HG03565 (cell line): ENCODE measurements around the gene FAM83G.
A peak's percentile ranks its signal among the peaks of the same experiment; 100 is the strongest.
"Not testable (repeated sequence)": the region's sequence is repeated elsewhere in the genome, so short reads cannot be mapped to it uniquely, and the experiment has no call there.

Experiments
- ATAC-seq: cut with Tn5 transposase; IDR thresholded peaks from one replicate; pipeline ENCODE4 v1.9.1; 2021; ENCODE audit warnings: mild to moderate bottlenecking, moderate library complexity; ENCODE audit not compliant: unreplicated experiment

FAM83G gene, protein sequence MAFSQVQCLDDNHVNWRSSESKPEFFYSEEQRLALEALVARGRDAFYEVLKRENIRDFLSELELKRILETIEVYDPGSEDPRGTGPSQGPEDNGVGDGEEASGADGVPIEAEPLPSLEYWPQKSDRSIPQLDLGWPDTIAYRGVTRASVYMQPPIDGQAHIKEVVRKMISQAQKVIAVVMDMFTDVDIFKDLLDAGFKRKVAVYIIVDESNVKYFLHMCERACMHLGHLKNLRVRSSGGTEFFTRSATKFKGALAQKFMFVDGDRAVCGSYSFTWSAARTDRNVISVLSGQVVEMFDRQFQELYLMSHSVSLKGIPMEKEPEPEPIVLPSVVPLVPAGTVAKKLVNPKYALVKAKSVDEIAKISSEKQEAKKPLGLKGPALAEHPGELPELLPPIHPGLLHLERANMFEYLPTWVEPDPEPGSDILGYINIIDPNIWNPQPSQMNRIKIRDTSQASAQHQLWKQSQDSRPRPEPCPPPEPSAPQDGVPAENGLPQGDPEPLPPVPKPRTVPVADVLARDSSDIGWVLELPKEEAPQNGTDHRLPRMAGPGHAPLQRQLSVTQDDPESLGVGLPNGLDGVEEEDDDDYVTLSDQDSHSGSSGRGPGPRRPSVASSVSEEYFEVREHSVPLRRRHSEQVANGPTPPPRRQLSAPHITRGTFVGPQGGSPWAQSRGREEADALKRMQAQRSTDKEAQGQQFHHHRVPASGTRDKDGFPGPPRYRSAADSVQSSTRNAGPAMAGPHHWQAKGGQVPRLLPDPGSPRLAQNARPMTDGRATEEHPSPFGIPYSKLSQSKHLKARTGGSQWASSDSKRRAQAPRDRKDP

GRCh38 chr17:19004421-19005136, at the start of gene FAM83G:
FAM83G (minus strand) TSS chr17:19004764; CDS start chr17:19004041, 723 bp downstream.
- ATAC-seq, result peak; percentile 58

DNA sequence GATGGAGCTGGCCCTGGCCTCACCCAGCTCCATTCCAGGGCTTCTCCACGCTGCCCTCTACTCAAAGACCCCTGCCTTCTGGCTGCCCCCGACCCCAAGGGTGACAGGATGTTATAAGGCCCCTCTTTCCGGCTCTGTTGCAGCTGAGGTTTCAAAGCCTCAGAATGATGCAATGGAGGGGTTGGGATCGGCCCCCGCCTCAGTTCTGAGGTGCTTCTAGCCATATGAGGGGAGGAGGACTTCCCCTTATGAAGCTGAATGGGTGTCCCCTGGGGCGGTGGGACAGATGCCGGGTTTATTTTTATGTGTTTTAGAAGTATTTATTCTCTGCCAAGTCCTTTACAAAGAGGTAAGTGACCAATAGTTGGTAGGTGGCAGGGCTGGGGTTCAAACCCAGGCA, 44.3 kb upstream of the FAM83G start:
- not testable (repeated sequence) for ATAC-seq

DNA sequence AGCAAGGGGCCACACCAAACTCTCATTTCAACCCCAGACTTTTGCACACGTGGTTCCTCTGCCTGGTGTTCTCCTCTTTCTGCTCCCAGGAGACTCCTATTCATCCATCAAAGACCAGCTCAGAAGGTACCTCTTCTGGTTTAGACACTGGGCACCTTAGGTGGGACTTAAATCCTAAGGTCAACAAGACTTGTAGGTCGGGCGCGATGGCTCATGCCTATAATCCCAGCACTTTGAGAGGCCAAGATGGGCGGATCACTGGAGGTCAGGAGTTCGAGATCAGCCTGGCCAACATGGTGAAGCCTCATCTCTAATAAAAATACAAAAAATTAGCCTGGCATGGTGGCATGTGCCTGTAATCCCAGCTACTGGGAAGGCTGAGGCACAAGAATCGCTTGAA, 42.9 kb upstream of the FAM83G start:
- not testable (repeated sequence) for ATAC-seq

GRCh38 chr17:19046782-19047375, 42.3 kb upstream of the FAM83G start, which contains the start of gene GRAP:
GRAP (minus strand) TSS chr17:19046957; CDS start chr17:19046926, 31 bp downstream.
- ATAC-seq, result not testable (repeated sequence)

DNA sequence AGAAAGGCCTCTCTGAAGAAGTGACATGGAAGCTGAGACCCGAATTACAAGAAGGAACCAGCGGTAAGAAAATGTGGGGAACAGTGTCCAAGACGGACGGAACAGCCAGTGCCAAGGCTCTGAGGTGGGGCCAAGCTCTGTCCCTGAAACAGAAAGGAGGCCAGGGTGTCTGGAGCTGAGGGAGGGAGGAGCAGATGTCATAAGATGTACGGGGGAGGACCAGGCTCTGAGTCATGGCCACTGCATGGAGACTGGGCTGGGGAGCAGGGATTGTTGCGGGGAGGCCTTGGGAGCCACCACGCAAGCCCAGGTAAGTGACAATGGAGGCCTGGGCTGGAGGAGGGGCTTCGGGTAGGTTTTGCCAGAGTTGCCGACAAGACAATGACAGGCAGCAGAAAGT, 40.1 kb upstream of the FAM83G start:
- not testable (repeated sequence) for ATAC-seq

DNA sequence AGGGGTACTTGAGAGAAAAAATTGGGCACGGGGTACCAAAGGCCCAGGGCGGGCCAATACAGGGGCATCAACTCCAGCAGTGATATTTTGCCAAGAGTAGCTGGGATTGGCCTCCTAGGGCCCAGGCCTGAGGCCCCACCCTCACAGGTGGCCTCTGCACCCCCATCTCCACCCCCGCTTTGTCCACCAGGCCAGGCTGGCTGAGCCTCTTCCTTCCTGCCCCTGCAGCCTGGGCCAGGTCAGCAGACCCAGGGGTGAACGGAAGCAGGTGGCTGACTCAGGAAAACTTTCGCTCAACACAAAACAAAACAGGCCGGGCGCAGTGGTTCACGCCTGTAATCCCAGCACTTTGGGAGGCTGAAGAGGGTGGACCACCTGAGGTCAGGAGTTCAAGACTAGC, 38.5 kb upstream of the FAM83G start:
- not testable (repeated sequence) for ATAC-seq

- not testable (repeated sequence) for ATAC-seq
Measured at GRCh38 chr17:19042369-19042768, 37.8 kb upstream of the FAM83G start.

GRCh38 chr17:19041871-19042270, 37.3 kb upstream of the FAM83G start:
- not testable (repeated sequence) for ATAC-seq

DNA sequence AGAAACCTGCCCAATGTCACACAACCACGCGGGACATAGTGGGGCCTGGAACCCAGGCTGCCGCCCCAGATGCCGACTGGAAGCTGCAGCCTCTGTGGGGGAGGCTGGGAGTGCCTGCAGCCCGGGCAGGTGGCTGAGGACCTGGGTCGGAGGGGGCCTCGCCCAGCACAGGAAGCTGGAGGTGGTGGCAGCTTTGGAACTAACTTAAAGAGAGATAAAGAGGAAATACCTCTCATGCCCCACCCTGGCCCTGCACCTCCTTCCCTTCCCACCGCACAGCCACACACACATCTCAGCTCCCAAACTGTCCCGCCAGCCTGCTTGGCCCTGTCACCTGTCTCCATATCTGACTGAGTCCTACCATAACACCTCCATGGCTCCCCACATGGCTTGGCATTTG, 35.8 kb upstream of the FAM83G start:
- not testable (repeated sequence) for ATAC-seq

- ATAC-seq, result not testable (repeated sequence)
Measured at GRCh38 chr17:19038730-19039129, 34.2 kb upstream of the FAM83G start.

- not testable (repeated sequence) for ATAC-seq
Measured at GRCh38 chr17:19038007-19038406, 33.4 kb upstream of the FAM83G start.

GRCh38 chr17:19037547-19037946, 33.0 kb upstream of the FAM83G start:
- ATAC-seq, result not testable (repeated sequence)

DNA sequence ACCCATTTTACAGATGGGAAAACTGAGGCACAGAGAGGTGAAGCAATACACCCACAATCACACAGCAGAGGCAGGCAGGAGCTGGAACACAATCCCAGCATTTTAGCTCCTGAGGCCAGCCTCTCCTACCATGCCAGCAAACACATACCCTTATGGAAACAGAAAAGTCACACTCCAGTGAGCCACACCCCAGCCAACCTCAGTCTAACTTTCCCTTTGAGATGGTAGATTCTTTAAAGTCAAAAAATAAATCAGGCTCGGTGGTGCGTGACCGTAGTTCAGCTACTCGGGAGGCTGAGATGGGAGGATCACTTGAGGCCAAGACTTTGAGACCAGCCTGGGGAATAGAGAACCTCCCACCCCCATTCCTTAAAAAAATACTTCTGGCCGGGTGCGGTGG, 31.6 kb upstream of the FAM83G start:
- not testable (repeated sequence) for ATAC-seq

DNA sequence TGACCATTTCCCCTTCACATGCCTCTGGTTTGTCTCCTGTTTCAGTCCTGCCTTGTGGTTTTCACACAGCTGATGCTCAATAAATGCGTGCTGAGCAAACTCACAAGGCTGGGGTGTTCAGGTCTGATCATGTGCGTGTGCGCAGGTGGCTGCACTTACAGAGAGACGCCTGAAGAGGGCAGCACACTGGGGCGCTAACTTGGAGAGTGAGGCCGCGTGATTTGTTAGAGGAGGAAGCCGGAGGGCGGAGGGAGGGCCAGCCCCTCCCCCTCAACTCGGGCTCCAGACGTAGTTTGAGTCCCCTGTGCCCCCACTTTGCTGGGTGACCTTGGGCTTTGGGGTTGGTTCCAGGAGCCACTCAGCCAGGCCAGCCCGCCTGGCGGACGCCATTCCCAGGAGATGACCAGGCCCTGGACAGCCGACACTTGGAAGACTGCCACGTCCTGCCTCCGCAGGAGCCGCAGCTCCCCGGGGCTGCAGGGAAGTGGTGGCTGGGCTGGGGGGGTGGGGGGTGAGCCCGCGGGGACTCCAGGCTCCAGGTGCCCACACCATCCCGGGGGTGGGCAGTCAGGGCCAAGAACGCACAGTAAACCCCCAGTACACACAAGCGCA, 27.9 kb upstream of the FAM83G start:
- not testable (repeated sequence) for ATAC-seq

DNA sequence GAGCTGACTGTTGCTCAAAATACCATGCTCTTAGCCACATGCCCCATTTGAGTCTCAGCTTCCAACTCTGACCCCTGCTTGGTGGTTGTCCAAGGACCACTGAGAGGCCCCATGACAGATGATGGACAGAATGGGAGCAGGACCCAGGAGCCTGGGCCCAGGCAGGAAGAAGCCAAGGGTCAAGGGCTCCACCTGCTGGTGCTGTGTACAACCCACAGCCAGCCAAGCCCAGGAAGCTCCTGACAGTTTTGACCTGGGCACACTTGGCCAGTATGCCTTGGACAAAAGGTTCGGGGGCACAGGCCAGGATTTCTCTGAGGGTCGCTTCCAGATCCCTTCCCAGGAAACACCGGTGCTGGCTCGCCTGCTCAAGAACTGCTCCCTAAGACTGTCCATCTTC, 27.2 kb upstream of the FAM83G start:
- ATAC-seq, result not testable (repeated sequence)

DNA sequence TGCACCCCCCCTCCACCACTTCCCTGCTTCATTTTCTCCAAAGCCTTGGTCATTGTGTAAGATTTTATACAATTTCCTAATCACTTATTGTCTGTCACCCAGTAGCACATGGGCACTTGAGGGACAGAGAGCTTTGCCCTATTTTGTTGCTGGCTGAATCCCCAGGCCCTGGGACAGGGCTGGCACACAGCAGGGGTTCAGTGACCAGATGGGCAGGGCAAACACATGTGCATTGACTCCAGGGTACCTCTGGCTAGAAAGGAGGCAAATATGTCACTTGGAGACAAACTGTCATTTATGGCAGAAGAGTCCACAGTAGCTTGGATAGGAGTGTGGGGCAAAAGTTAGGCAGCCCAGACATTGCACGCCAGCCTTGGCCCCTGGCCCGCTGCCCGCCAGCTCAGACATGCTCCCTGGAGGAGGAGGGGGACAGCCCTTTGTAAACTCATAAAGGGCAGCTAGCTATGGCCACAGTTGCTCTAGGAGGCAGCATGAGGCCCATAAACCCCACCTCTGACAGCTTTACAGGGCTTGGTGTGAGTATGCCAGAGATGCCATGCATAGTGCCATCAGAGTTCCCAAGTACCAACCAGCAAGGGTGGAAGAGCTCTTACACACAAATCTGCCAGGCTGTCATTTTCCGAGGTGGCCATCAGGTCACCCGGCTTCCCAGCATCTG, 26.3 kb upstream of the FAM83G start:
- not testable (repeated sequence) for ATAC-seq

GRCh38 chr17:19029740-19030139, 25.2 kb upstream of the FAM83G start:
- not testable (repeated sequence) for ATAC-seq

DNA sequence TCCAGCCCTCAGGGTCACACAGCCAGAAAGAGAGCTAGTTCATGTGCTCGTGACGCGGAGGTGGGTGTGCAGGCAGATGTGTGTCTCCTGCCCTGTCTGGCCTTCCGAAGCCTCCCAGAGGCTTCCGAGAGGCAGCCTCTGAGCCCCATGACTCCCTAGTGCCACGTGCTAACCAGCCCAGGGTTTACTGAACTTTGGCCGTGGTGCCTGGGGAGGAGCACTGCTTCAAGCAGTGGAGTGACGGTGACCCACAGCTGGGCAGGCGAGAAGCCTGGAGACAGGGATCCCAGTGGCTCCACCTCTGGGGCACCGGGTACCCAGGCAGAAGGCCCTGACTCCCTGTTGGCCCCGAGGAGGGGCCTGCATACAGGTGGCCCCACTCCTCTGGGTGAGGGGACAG, 24.1 kb upstream of the FAM83G start:
- ATAC-seq, result not testable (repeated sequence)
